Vagina (tissue), 2 donors: ENCODE results near the gene WNT7A.

Experiments used
- CTCF ChIP-seq, 3 experiments: fragments of 450-650 bp in 2 of 3; fragments of 200-600 bp in 1 of 3; sonication (generic) in 1 of 3; IDR thresholded peaks; one replicate each; pipeline ENCODE4 v1.5.1; 2017 to 2019; ENCODE audit warnings: antibody characterized with exemption in 3 of 3, mild to moderate bottlenecking in 2 of 3, moderate library complexity in 2 of 3
- POLR2A ChIP-seq, 2 donors: fragments of 450-650 bp; IDR thresholded peaks; one replicate each; pipeline ENCODE4 v1.6.1; 2017; ENCODE audit warnings: antibody characterized with exemption in 2 of 2, mild to moderate bottlenecking in 2 of 2, moderate library complexity in 2 of 2
- POLR2AphosphoS5 ChIP-seq, 2 donors: sonication (generic); formaldehyde crosslinking; IDR thresholded peaks; one replicate each; pipeline ENCODE4 v1.9.0; 2017; ENCODE audit warnings: antibody characterized with exemption in 2 of 2, mild to moderate bottlenecking in 2 of 2, low read depth in 1 of 2; ENCODE audit not compliant: insufficient read depth in 1 of 2

GRCh38 chr3:13786811-13787210 is 93.1 kb downstream of the WNT7A start:
- no peak for TF ChIP-seq CTCF (IDR thresholded peaks at IDR 0.05)
- TF ChIP-seq POLR2AphosphoS5 (IDR thresholded peaks at IDR 0.05; ENCODE audit: insufficient read depth in 1 of 2, low read depth in 1 of 2), result no peak
- no peak for TF ChIP-seq POLR2A (IDR thresholded peaks at IDR 0.05)
